ENCODE results near the gene RPA1. TPM values are rescaled to one million over a fixed set of nuclear protein-coding genes. Genes with fewer than 3 reads are reported as not detected.

RPA1 gene
- total RNA-seq, 4 donors from 2014 or later: 22.9 to 30.8 (median 29.2) TPM

DNA sequence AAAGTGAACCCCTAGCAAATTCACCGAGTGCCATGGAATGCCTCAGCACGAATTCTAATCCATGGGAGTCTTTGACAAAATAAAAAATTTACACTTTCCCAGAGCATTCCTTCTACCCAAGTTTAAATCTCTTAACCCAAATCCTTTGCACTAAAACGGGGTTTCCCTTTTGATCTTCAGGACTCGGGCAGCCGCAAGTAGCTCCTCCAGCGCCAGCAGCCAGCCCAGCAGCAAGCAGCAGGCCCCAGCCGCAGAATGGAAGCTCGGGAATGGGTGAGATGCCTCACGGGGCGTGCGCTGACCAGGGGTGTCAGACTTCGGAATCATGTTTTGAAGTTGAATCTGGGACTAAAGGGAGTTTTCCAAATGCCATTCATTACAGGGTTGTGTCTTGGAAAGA lies 42.4 kb downstream of the RPA1 start:
- no peaks in the 10 kb centered on the region for H3K27me3 ChIP-seq
- H3K36me3 ChIP-seq: peaks cover 11 to 88% (median 43%) of the 10 kb centered on the region in 4 donors
- no peak overlapping the region for H3K4me3 ChIP-seq
- H3K27ac ChIP-seq (replicated peaks in 1 of 4): no peak overlapping the region
- H3K9me3 ChIP-seq: no peaks in the 10 kb centered on the region
- no peak for DNase-seq (ENCODE audit: extremely low spot score)
- intact Hi-C loops (cut with DNase I): no loop called here
- H3K4me1 ChIP-seq: no peaks in the 10 kb centered on the region
- 96% methylated on average over 12 of the region's 12 CpGs for WGBS
- TF ChIP-seq EP300 (IDR thresholded peaks at IDR 0.05) (no peak), CTCF (IDR thresholded peaks at IDR 0.05) (no peak), POLR2AphosphoS5 (IDR thresholded peaks at IDR 0.05) (no peak), POLR2A (IDR thresholded peaks at IDR 0.05; ENCODE audit: low read depth) (no peak)

- no peak for DNase-seq (ENCODE audit: extremely low spot score)
- intact Hi-C loops (cut with DNase I): no loop called here
- no peaks in the 10 kb centered on the region for H3K9me3 ChIP-seq
- H3K4me1 ChIP-seq: no peaks in the 10 kb centered on the region
- H3K36me3 ChIP-seq: peaks cover 19 to 90% (median 50%) of the 10 kb centered on the region in 4 donors
- H3K27me3 ChIP-seq: no peaks in the 10 kb centered on the region
- no peak overlapping the region for H3K4me3 ChIP-seq
- TF ChIP-seq POLR2AphosphoS5 (IDR thresholded peaks at IDR 0.05): no peak
- TF ChIP-seq EP300 (IDR thresholded peaks at IDR 0.05): no peak
- no peak for TF ChIP-seq CTCF (IDR thresholded peaks at IDR 0.05)
- TF ChIP-seq POLR2A (IDR thresholded peaks at IDR 0.05; ENCODE audit: low read depth): no peak
- WGBS: 92% methylated on average over 4 of the region's 4 CpGs
- no peak overlapping the region for H3K27ac ChIP-seq (replicated peaks in 1 of 4)
Observed at GRCh38 chr17:1872976-1873375, 43.2 kb downstream of the RPA1 start.

DNA sequence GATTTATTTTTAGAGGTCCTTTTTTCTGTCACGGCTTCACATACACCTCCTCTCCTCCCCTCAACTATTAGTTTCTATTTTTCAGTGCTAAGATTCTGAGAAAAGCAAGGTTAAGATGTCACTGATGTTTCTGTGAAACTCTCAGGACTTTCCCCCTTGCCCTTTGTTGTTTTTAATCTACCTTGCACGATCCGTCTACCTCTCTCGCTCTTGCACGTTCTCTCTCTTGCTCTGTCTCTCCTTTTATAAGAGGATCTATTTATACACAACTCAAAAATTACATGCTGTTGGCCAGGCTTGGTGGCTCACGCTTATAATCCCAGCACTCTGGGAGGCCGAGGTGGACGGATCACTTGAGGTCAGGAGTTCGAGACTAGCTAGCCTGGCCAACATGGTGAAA lies 43.6 kb downstream of the RPA1 start:
- Histone ChIP-seq H3K27me3 (no peaks in the 10 kb centered on the region), H3K27ac (replicated peaks in 1 of 4) (no peak overlapping the region), H3K9me3 (no peaks in the 10 kb centered on the region), H3K4me1 (no peaks in the 10 kb centered on the region), H3K36me3 (peaks cover 20 to 90% (median 55%) of the 10 kb centered on the region in 4 donors), H3K4me3 (no peak overlapping the region)
- 95% methylated on average over 9 of the region's 9 CpGs for WGBS
- TF ChIP-seq CTCF (IDR thresholded peaks at IDR 0.05): no peak
- no peak for TF ChIP-seq EP300 (IDR thresholded peaks at IDR 0.05)
- TF ChIP-seq POLR2A (IDR thresholded peaks at IDR 0.05; ENCODE audit: low read depth): no peak
- TF ChIP-seq POLR2AphosphoS5 (IDR thresholded peaks at IDR 0.05): no peak
- no peak for DNase-seq (ENCODE audit: extremely low spot score)
- intact Hi-C loops (cut with DNase I): no loop called here

GRCh38 chr17:1875597-1875996 lies 45.8 kb downstream of the RPA1 start:
- intact Hi-C loops (cut with DNase I): no loop called here
- no peak for DNase-seq (ENCODE audit: extremely low spot score)
- H3K9me3 ChIP-seq: no peaks in the 10 kb centered on the region
- H3K27ac ChIP-seq (replicated peaks in 1 of 4): no peak overlapping the region
- no peaks in the 10 kb centered on the region for H3K27me3 ChIP-seq
- H3K4me3 ChIP-seq: no peak overlapping the region
- no peaks in the 10 kb centered on the region for H3K4me1 ChIP-seq
- TF ChIP-seq CTCF (IDR thresholded peaks at IDR 0.05) (no peak), POLR2AphosphoS5 (IDR thresholded peaks at IDR 0.05) (no peak), POLR2A (IDR thresholded peaks at IDR 0.05; ENCODE audit: low read depth) (no peak), EP300 (IDR thresholded peaks at IDR 0.05) (no peak)
- peaks cover 42 to 98% (median 75%) of the 10 kb centered on the region in 4 donors for H3K36me3 ChIP-seq
- WGBS: 93% methylated on average over 4 of the region's 4 CpGs

DNA sequence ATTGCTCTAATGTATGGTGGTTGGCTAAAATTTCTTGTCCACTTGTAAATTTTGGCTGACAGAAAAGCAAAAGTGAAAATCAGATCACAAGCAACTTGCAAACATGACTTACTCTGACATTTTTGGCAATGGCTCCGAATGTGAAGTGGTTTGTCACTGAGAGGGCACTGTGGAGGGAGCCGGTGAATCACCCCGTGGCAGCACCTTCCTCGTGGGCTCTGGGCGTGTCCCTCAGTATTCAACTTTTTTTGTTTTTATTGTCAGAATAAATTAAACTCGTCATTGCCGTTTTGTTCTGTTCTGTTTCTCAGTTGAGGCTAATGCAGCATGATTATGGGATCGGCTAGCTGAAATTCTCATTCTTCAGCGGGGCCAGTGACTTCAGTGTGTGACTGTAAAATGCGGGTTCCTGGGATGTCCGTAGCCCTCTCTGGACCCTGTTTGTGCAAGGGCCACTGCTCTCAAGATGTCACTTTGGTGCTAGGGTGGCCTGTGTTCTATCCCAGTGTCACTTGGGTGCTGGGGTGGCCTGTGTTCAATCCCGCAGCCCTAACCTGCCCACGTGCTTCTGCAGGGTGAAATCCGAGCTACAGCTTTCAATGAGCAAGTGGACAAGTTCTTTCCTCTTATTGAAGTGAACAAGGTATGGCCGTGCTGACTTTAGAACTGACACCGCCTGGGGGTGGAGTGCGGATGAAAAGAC lies 48.8 kb downstream of the RPA1 start:
- peaks cover 54 to 98% (median 80%) of the 10 kb centered on the region in 4 donors for H3K36me3 ChIP-seq
- H3K27ac ChIP-seq (replicated peaks in 1 of 4): no peak overlapping the region
- no peak for DNase-seq (ENCODE audit: extremely low spot score)
- 88% methylated on average over 17 of the region's 17 CpGs for WGBS
- H3K4me3 ChIP-seq: no peak overlapping the region
- TF ChIP-seq POLR2A (IDR thresholded peaks at IDR 0.05; ENCODE audit: low read depth) (no peak), CTCF (IDR thresholded peaks at IDR 0.05) (no peak), EP300 (IDR thresholded peaks at IDR 0.05) (no peak), POLR2AphosphoS5 (IDR thresholded peaks at IDR 0.05) (no peak)
- H3K27me3 ChIP-seq: no peaks in the 10 kb centered on the region
- H3K9me3 ChIP-seq: no peaks in the 10 kb centered on the region
- intact Hi-C loops (cut with DNase I): no loop called here
- no peaks in the 10 kb centered on the region for H3K4me1 ChIP-seq
